Measurements from ENCODE around the gene UPK3B.
"Not testable (repeated sequence)": the region's sequence is repeated elsewhere in the genome, so short reads cannot be mapped to it uniquely, and the experiment has no call there.

UPK3B gene

DNA sequence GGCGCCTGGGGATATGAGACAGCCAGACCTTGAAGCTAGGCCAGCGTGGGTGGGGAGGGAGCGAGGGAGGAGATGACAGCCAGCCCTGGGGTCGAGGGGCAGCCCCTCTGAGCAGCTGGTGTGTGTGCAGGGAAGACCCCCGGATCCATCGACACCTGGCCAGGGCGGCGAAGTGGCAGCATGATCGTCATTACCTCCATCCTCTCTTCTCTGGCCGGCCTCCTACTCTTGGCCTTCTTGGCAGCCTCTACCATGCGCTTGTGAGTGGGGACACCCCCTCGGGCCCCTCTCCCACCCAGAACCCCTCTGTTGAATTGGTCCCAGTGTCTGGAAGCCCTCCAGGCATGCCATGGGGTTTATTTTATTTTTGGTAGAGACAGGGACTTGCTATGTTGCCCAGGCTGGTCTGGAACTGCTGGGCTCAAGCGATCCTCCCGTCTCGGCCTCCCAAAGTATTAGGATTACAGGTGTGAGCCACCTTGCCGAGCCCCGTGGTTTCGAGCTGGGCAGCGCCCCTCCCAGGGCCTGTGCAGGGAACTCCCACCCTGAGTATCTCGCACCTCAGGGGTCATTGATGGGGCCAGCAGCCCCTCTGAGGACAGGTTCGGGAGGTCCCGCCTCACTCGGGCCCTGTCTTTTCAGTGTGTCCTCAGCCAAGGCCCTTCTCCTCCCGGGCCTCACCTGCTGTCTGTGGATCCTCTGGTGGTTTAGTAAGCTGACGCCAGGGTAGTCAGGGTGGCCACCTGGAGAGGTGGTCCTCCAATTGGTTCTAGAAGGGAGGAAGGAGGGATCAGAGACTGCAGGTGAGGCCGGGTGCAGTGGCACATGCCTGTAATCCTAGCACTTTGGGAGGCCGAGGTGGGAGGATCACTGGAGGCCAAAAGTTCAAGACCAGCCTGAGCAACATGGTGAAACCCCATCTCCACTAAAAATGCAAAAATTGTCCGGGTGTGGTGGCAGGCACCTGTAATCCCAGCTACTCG is 3.8 kb downstream of the UPK3B start:
- no peak for DNase-seq (ENCODE audit: low spot score)

DNA sequence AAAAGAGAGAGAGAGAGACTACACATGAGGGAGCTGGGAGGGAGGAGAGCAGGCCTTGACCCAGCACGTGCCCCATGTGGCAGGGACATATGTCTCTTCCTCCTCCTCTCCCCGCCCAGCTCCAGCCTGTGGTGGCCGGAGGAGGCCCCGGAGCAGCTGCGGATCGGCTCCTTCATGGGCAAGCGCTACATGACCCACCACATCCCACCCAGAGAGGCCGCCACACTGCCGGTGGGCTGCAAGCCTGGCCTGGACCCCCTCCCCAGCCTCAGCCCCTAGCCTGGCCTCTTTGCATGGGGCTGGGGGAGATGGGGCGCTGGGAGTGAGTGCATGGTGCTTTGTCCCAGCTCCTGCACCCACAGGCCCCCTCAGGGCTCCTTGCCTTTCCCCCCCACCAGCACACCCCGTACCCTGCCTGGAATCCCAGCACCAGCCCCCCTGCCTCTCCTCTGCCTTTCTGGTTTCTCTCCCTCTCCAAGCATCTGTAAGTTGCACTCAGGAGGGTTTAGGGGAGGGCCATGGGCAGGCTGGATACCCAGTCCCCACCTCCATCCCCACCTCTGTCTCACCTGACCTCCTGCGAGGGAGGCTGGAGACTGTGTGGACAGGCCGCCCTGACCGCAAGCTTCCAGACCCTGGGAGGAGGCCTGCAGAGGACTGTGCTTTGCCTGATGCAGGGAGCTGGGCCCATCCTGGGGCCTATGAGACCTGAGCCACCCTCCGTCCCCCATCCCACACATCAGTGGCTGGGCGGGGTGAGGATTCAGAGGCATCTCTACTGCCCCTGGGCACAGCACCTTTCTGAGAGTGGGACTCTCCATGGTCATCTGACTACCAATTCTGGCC is 4.8 kb downstream of the UPK3B start:
- no peak for DNase-seq (ENCODE audit: low spot score)

DNA sequence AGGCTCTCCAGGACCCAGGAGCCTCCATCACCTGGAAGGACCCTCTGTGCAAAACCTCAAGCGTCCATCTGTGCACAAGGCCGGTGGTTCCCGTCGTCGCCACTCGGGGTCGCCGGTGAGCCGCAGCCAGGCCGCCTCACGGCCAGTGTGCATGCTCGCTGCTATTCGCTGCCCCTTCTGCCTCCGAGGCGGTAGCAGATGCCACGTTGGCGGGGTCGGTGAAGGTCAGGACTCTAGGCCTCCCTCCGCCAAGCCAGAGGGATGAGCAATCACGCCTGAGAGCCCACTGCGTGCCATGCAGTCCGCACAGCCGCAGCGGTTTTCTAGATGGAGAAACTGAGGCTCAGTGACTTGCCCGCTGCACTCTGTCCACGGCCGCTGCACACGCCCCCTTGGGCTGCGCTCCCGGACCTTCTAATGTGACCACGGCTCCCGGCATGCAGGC is 5.7 kb downstream of the UPK3B start:
- DNase-seq (ENCODE audit: low spot score): no peak

DNA sequence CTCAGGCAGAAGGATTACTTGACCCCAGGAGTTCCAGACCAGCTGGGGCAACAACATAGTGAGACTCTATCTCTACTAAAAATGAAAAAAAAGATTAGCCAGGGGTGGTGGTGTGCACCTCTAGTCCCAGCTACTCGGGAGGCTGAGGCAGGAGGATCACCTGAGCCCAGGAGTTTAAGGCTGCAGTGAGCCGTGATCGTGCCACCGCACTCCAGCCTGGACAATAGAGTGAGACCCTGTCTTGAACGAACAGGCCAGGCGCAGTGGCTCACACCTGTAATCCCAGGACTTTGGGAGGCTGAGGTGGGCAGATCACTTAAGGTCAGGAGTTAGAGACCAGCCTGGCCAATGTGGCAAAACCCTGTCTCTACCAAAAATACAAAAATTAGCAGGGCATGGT is 6.6 kb downstream of the UPK3B start:
- DNase-seq (ENCODE audit: low spot score): not testable (repeated sequence)

DNA sequence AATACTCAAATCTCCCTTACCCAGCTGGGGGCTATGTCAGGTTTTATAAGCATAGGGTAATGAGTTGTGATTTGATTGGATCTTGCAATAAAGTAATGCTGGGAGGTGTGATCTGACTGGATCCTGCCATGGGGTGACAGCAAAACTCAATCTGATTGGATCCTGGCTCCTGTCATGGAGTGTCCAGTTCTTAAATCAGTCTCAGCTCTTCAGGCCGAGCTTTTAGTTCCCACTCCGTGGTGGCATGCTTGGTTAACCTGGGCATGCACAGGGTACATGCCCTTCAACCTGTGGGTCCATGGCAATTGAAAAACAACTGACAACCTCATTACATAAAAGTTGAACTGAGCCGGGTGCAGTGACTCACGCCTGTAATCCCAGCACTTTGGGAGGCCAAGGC is 15.8 kb downstream of the UPK3B start:
- not testable (repeated sequence) for DNase-seq (ENCODE audit: low spot score)

DNA sequence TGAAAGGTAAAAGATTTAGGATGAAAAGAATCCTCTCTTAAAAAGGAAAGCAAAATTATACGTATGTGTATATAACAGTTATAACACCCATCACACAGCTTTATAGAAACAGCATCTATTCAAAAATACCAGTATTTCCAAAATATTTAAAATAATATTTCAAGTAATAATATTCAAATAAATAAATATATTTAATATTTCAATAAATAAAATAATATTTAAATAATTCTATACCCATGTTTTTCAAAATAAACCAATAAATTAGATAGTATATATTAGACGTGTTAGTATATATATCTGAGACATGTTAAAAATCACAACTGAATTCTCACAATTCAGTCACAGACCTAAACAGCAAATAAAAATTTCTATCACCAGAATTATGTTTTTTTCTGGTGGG is 21.3 kb downstream of the UPK3B start:
- not testable (repeated sequence) for DNase-seq (ENCODE audit: low spot score)

DNA sequence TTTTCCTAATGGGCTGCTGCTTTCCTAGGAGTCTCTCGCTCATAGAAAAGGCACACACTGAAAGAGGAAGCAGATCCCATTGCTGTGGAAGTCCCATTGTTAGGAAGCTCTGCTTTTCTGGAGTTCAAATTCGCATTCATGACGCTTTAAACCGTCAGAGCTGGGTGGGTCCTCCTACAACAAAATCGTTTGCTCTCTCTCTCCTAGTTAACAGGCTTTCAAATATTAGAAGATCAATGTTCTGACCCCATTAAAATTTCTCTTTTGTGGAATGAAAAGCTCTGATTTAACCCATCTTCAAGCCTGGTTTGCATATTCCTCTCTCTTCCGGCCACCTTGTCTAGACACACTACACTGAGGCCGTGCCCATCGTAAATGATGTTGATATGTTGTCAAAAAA is 32.8 kb downstream of the UPK3B start, which contains the start of gene SPDYE16:
SPDYE16 (minus strand) TSS at position 101 of the 400 bp plus-strand sequence. CDS start 1,838 bp downstream, outside the sequence.
- not testable (repeated sequence) for DNase-seq (ENCODE audit: low spot score)

DNA sequence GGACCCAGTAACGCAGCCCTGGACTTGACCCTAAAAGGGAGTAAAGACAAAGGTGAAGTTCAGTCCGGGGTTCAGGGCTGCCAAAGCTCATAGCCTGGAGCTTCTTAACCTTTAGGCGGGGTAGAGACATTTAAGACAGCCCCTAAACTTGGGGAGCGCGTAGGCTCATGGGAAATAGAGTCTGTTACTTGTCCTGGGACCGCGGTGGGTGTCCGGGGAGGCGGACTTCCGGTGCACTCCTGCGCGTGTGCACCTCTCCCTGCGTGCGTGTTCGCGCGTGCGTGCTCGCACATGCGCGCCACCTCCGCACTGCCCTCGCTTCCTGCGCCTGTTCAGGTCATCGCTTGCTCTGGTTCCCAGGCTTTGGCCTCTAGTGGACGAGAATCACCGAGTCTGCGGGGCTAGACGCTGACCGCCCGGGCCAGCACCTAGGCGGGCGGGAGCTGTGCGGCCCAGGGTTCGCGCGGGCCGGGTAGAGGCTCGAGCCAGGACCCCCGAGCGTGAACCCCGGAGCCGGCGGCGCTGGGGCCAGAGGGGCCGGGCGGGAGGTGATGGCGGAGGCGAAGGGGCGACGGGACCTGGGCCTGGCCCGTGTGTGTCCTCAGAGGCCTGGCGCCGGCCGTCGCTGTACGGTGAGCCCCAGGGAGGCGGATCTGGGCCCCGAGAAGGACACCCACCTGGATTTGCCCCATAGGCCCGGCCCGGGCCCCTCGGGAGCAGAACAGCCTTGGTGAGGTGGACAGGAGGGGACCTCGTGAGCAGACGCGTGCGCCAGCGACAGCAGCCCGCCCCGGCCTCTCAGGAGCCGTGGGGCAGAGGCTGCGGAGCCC is 38.9 kb downstream of the UPK3B start:
- DNase-seq (ENCODE audit: low spot score): peak; percentile 84

DNA sequence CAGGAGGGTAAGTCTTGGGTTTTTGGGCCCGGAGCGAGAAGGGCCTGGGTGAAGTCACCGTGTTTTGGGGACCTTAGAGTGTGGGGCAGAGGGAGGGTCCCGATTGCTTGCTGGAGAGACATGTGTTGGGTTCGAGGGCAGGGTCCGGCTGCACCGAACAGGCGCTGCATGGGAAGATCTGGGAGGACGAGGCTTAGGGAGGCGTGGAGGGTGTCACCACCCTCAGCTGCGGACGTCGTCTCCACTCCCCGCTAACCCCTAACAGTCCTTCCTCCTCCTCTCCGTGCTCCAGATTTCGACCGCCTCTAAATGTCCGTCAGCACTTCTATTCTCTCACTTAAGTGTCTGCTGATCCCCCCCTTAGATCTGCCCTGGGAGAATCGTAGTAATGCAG is 39.5 kb downstream of the UPK3B start:
- DNase-seq (ENCODE audit: low spot score): not testable (repeated sequence)

DNA sequence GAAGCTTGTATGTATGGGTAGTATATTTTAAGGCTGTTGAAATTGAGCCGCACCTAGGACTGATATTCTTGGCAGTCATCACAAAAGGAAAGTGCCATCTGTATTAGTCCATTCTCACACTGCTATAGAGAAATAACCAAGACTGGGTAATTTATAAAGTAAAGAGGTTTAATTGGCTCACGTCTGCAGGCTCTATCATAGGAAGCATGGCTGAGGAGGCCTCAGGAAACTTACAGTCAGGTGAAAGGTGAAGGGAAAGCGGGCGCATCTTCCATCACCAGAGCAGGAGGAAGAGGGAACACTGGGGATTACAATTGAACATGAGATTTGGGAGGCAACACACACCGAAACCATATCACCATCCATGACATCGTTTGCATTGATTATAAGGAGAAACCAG is 41.6 kb downstream of the UPK3B start:
- not testable (repeated sequence) for DNase-seq (ENCODE audit: low spot score)

DNA sequence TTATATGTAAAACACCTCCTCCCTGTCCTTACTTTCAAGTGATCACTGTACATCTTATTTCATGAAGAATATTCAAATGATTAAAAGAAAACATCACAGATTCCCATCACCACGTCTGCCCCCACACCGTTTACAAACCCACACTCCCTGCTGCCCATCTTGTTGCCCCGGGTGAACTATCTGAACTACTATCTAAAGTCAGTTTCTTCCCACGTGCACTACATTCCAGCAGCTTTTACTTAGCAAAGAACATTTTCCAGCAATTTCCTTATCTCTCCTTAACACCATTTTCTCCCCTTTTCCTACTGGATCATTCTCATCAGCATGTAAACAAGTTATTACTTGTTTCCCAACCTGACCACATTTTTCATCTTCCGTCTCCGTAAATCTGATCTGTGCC is 49.3 kb downstream of the UPK3B start:
- DNase-seq (ENCODE audit: low spot score): not testable (repeated sequence)

DNA sequence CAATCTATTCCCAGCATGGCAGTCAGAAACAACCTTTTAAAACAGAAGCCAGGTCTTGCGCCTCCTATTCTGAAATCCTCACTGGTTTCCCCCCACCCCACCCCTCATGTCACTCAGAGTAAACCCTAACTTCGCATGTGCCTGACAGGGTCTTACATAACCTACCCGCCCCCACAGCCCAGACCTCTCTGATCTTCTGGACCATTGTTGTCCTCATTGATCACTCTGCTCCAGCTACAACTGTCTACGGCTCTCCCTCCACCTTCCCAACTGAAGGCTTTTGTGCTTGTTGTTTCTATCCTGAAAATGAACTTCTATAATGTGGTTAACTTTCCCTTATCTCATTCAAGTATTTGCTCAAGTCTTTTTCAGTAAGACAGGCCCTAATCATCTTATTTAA is 49.8 kb downstream of the UPK3B start:
- not testable (repeated sequence) for DNase-seq (ENCODE audit: low spot score)

DNA sequence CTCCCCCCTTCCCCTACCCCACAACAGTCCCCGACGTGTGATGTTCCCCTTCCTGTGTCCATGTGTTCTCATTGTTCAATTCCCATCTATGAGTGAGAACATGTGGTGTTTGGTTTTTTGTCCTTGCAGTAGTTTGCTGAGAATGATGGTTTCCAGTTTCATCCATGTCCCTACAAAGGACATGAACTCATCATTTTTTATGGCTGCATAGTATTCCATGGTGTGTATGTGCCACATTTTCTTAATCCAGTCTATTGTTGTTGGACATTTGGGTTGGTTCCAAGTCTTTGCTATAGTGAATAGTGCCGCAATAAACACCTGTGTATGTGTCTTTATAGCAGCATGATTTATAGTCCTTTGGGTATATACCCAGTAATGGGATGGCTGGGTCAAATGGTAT is 51.0 kb downstream of the UPK3B start:
- not testable (repeated sequence) for DNase-seq (ENCODE audit: low spot score)

DNA sequence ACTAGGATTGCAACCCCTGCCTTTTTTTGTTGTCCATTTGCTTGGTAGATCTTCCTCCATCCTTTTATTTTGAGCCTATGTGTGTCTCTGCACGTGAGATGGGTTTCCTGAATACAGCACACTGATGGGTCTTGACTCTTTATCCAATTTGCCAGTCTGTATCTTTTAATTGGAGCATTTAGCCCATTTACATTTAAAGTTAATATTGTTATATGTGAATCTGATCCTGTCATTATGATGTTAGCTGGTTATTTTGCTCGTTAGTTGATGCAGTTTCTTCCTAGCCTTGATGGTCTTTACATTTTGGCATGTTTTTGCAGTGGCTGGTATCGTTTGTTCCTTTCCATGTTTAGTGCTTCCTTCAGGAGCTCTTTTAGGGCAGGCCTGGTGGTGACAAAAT is 54.6 kb downstream of the UPK3B start:
- not testable (repeated sequence) for DNase-seq (ENCODE audit: low spot score)
